Neural progenitor cell (in vitro differentiated cells): ENCODE measurements around the gene EPPIN.

Experiments used
- EZH2 ChIP-seq: fragments of 200-600 bp; sonication (generic); IDR thresholded peaks from 2 replicates; pipeline ENCODE4 v1.6.1; 2017; ENCODE audit warnings: antibody characterized with exemption, mild to moderate bottlenecking, moderate library complexity
- EZH2phosphoT487 ChIP-seq: fragments of 200-600 bp; sonication (generic); IDR thresholded peaks from 2 replicates; pipeline ENCODE4 v1.6.1; 2017; ENCODE audit warnings: antibody characterized with exemption
- TF ChIP-seq, protein P1 (sequence below): fragments of 200-600 bp; sonication (generic); IDR thresholded peaks from 2 replicates; pipeline ENCODE4 v1.5.1; 2017; ENCODE audit warnings: antibody characterized with exemption, mild to moderate bottlenecking

DNA sequence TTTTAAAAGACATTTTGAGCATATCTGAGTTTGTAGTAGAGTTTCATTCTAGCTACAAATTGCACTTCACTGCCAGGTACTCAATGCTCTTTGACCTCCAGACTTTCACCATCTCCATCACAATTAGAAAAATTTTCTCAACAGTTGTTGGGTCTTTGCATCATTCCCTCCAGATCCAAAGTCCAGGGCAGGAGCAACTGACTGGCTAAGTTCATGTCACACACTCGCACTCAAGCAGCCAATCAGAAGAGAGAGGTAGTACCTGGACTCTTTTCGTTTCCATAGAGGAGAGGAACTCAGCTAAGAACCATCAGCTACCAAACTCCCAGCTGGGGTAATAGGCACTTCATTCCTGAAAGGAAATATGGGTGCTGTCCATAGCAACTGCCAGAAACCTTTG lies 40.8 kb downstream of the EPPIN start:
- TF ChIP-seq, protein P1, sequence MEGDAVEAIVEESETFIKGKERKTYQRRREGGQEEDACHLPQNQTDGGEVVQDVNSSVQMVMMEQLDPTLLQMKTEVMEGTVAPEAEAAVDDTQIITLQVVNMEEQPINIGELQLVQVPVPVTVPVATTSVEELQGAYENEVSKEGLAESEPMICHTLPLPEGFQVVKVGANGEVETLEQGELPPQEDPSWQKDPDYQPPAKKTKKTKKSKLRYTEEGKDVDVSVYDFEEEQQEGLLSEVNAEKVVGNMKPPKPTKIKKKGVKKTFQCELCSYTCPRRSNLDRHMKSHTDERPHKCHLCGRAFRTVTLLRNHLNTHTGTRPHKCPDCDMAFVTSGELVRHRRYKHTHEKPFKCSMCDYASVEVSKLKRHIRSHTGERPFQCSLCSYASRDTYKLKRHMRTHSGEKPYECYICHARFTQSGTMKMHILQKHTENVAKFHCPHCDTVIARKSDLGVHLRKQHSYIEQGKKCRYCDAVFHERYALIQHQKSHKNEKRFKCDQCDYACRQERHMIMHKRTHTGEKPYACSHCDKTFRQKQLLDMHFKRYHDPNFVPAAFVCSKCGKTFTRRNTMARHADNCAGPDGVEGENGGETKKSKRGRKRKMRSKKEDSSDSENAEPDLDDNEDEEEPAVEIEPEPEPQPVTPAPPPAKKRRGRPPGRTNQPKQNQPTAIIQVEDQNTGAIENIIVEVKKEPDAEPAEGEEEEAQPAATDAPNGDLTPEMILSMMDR, result no peak
- no peak for TF ChIP-seq EZH2
- no peak for TF ChIP-seq EZH2phosphoT487
